ENCODE results near the gene TBC1D3I. TPM values are rescaled to one million over a fixed set of nuclear protein-coding genes. Genes with fewer than 3 reads are reported as not detected.

TBC1D3I gene
- total RNA-seq, 6 experiments from 2014 or later, result 0.19 to 0.53 (median 0.24) TPM; not detected in 3

- H3K36me3 ChIP-seq, result no peaks in the 10 kb centered on the region
- H3K4me3 ChIP-seq, result no peak overlapping the region
- TF ChIP-seq CTCF (IDR thresholded peaks at IDR 0.05), result no peak
- no peak for TF ChIP-seq POLR2A (IDR thresholded peaks at IDR 0.05)
- no peak for DNase-seq
- WGBS (ENCODE audit: insufficient coverage, low coverage, low lambda C conversion rate, missing lambda C conversion rate), result 62% methylated on average over 3 of the region's 4 CpGs
- ATAC-seq, result no peak
- no peaks in the 10 kb centered on the region for H3K4me1 ChIP-seq
- intact Hi-C loops (cut with DNase I), result no loop called here
- H3K27me3 ChIP-seq, result no peaks in the 10 kb centered on the region
- H3K9me3 ChIP-seq, result no peaks in the 10 kb centered on the region
- no peak overlapping the region for H3K27ac ChIP-seq
Observed at GRCh38 chr17:36205637-36206485, 58.5 kb downstream of the TBC1D3I start.

- ATAC-seq, result peak in 1 of 4 donors; percentile 36
- 55% methylated on average over 5 of the region's 7 CpGs for WGBS (ENCODE audit: insufficient coverage, low coverage, low lambda C conversion rate, missing lambda C conversion rate)
- no peak for DNase-seq
- TF ChIP-seq POLR2A (IDR thresholded peaks at IDR 0.05), result no peak
- TF ChIP-seq CTCF (IDR thresholded peaks at IDR 0.05), result no peak
- Histone ChIP-seq H3K36me3 (no peaks in the 10 kb centered on the region), H3K9me3 (no peaks in the 10 kb centered on the region), H3K4me3 (no peak overlapping the region), H3K4me1 (no peaks in the 10 kb centered on the region), H3K27me3 (no peaks in the 10 kb centered on the region), H3K27ac (no peak overlapping the region)
- intact Hi-C loops (cut with DNase I), result no loop called here
Observed at GRCh38 chr17:36204724-36205500, 59.5 kb downstream of the TBC1D3I start.

Small RNA genes lying within 50 kb of the gene (small RNA-seq; reads per million reads assigned to genes)
- gene AC243829.3 (0 reads per million in 2 experiments), gene AC243829.6 (0 reads per million in 2 experiments), gene RF00019 (0 reads per million in 2 experiments)

Other genes with a start within 250 kb of the TBC1D3I start
- gene CCL23, start 246.6 kb downstream of the TBC1D3I start, total RNA-seq, result 10 to 100 TPM in 1 of 6 experiments, 1 to 10 TPM in 5; 1.1 to 12.7 (median 2.1) TPM
- gene CCL18, start 200.3 kb downstream of the TBC1D3I start, total RNA-seq, result 1 to 10 TPM in 2 of 6 experiments, under 1 TPM in 3, not detected in 1; 0.29 to 2.0 (median 0.64) TPM
- 10 to 100 TPM in 1 of 6 experiments, 1 to 10 TPM in 1, under 1 TPM in 3, not detected in 1; 0.43 to 18.2 (median 0.53) TPM for gene CCL3, start 174.4 kb downstream of the TBC1D3I start, total RNA-seq
- 1 to 10 TPM in 4 of 6 experiments, under 1 TPM in 2; 0.79 to 7.1 (median 2.4) TPM for gene CCL4, start 160.7 kb downstream of the TBC1D3I start, total RNA-seq
- gene TBC1D3B, start 87.9 kb downstream of the TBC1D3I start, total RNA-seq, result 1 to 10 TPM in 4 of 6 experiments, not detected in 2; 2.4 to 6.5 (median 3.7) TPM
- 1 to 10 TPM in 1 of 6 experiments, under 1 TPM in 1, not detected in 4; 0.81 to 2.8 TPM for gene CCL3L1, start 67.8 kb downstream of the TBC1D3I start, total RNA-seq
- 1 to 10 TPM in 2 of 6 experiments, under 1 TPM in 2, not detected in 2; 0.44 to 2.5 (median 1.5) TPM for gene CCL4L2, start 53.5 kb downstream of the TBC1D3I start, total RNA-seq
- gene TBC1D3G, start 59.3 kb upstream of the TBC1D3I start, total RNA-seq, result not detected
- not detected for gene TBC1D3H, start 123.9 kb upstream of the TBC1D3I start, total RNA-seq
- gene ZNHIT3, start 222.1 kb upstream of the TBC1D3I start, total RNA-seq, result 10 to 100 TPM; 11.2 to 16.6 (median 12.5) TPM